ENCODE data around the gene FHAD1.

The FHAD1 gene

GRCh38 chr1:15246960-15247614, at the start of gene FHAD1:
TSS of gene FHAD1 (plus strand) at chr1:15247223. CDS start at chr1:15251785, 4,562 bp downstream.
- peaks cover 10% of the 10 kb centered on the region for H3K4me1 ChIP-seq (ENCODE audit: insufficient read depth, poor library complexity, severe bottlenecking)
- peak within 1 kb of the TSS; percentile 32 for H3K27ac ChIP-seq (ENCODE audit: poor library complexity, severe bottlenecking)
- H3K9me3 ChIP-seq (ENCODE audit: severe bottlenecking): no peaks in the 10 kb centered on the region
- H3K4me3 ChIP-seq (ENCODE audit: severe bottlenecking): peak within 1 kb of the TSS; percentile 38
- TF ChIP-seq, protein P1, sequence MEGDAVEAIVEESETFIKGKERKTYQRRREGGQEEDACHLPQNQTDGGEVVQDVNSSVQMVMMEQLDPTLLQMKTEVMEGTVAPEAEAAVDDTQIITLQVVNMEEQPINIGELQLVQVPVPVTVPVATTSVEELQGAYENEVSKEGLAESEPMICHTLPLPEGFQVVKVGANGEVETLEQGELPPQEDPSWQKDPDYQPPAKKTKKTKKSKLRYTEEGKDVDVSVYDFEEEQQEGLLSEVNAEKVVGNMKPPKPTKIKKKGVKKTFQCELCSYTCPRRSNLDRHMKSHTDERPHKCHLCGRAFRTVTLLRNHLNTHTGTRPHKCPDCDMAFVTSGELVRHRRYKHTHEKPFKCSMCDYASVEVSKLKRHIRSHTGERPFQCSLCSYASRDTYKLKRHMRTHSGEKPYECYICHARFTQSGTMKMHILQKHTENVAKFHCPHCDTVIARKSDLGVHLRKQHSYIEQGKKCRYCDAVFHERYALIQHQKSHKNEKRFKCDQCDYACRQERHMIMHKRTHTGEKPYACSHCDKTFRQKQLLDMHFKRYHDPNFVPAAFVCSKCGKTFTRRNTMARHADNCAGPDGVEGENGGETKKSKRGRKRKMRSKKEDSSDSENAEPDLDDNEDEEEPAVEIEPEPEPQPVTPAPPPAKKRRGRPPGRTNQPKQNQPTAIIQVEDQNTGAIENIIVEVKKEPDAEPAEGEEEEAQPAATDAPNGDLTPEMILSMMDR (IDR thresholded peaks at IDR 0.05; ENCODE audit: poor library complexity, severe bottlenecking): no peak
- no peaks in the 10 kb centered on the region for H3K27me3 ChIP-seq (ENCODE audit: insufficient read depth, poor library complexity, severe bottlenecking)
- ATAC-seq (ENCODE audit: low read depth) (peak; percentile 77), DNase-seq (ENCODE audit: low spot score) (no peak)
- no peaks in the 10 kb centered on the region for H3K36me3 ChIP-seq (ENCODE audit: low read depth)

GRCh38 chr1:15197591-15198447, 49.2 kb upstream of the FHAD1 start:
- H3K36me3 ChIP-seq (ENCODE audit: low read depth): no peaks in the 10 kb centered on the region; the same call in 1 of the 2 replicates
- no peaks in the 10 kb centered on the region for H3K9me3 ChIP-seq (ENCODE audit: severe bottlenecking)
- ATAC-seq (ENCODE audit: low read depth): no peak
- H3K27me3 ChIP-seq (ENCODE audit: insufficient read depth, poor library complexity, severe bottlenecking): no peaks in the 10 kb centered on the region
- TF ChIP-seq, protein P1 (IDR thresholded peaks at IDR 0.05; ENCODE audit: poor library complexity, severe bottlenecking): no peak
- no peak overlapping the region for H3K27ac ChIP-seq (ENCODE audit: poor library complexity, severe bottlenecking)
- DNase-seq (ENCODE audit: low spot score): no peak
- no peak overlapping the region for H3K4me3 ChIP-seq (ENCODE audit: severe bottlenecking)
- peaks cover 25% of the 10 kb centered on the region for H3K4me1 ChIP-seq (ENCODE audit: insufficient read depth, poor library complexity, severe bottlenecking)

- Histone ChIP-seq H3K36me3 (ENCODE audit: low read depth) (no peaks in the 10 kb centered on the region; the same call in 1 of the 2 replicates), H3K27ac (ENCODE audit: poor library complexity, severe bottlenecking) (no peak overlapping the region), H3K27me3 (ENCODE audit: insufficient read depth, poor library complexity, severe bottlenecking) (no peaks in the 10 kb centered on the region), H3K4me1 (ENCODE audit: insufficient read depth, poor library complexity, severe bottlenecking) (peaks cover 25% of the 10 kb centered on the region), H3K4me3 (ENCODE audit: severe bottlenecking) (no peak overlapping the region), H3K9me3 (ENCODE audit: severe bottlenecking) (no peaks in the 10 kb centered on the region)
- DNase-seq (ENCODE audit: low spot score) (no peak), ATAC-seq (ENCODE audit: low read depth) (no peak)
- TF ChIP-seq, protein P1 (IDR thresholded peaks at IDR 0.05; ENCODE audit: poor library complexity, severe bottlenecking): no peak
Measured at GRCh38 chr1:15198684-15199083, 48.3 kb upstream of the FHAD1 start.

- Histone ChIP-seq H3K9me3 (ENCODE audit: severe bottlenecking) (no peaks in the 10 kb centered on the region), H3K27me3 (ENCODE audit: insufficient read depth, poor library complexity, severe bottlenecking) (no peaks in the 10 kb centered on the region), H3K27ac (ENCODE audit: poor library complexity, severe bottlenecking) (peak overlapping the region; percentile 38), H3K4me3 (ENCODE audit: severe bottlenecking) (no peak overlapping the region), H3K36me3 (ENCODE audit: low read depth) (no peaks in the 10 kb centered on the region; the same call in 1 of the 2 replicates), H3K4me1 (ENCODE audit: insufficient read depth, poor library complexity, severe bottlenecking) (peaks cover 25% of the 10 kb centered on the region)
- ATAC-seq (ENCODE audit: low read depth) (no peak), DNase-seq (ENCODE audit: low spot score) (no peak)
- TF ChIP-seq, protein P1 (IDR thresholded peaks at IDR 0.05; ENCODE audit: poor library complexity, severe bottlenecking): no peak
Measured at GRCh38 chr1:15201221-15201620, 45.8 kb upstream of the FHAD1 start.
